Adrenal gland (tissue), 12 donors: Measurements from ENCODE around the gene CCDC57. TPM values are rescaled to one million over a fixed set of nuclear protein-coding genes. Genes with fewer than 3 reads are reported as not detected.
A peak's percentile ranks its signal among the peaks of the same experiment; 100 is the strongest.

Experiments
- DNase-seq, 7 donors: peaks; one replicate each; pipeline ENCODE4 v3.0.0-alpha.2; 2019 to 2020
- H3K27ac ChIP-seq, 5 donors: fragments of 200-600 bp; sonication (generic) in 4 of 5; 1 replicate in 3 of 5; 2 replicates in 2 of 5; pipeline versions ENCODE4 v1.5.1 to v1.8.0; 2016 to 2020; ENCODE audit warnings: mild to moderate bottlenecking in 1 of 5
- H3K27me3 ChIP-seq: fragments of 200-600 bp; 2 replicates; pipeline ENCODE4 v1.8.0; 2021
- H3K36me3 ChIP-seq, 2 donors: fragments of 200-600 bp; replicated peaks in 1 of 2; 1 replicate in 1 of 2; 2 replicates in 1 of 2; pipeline versions ENCODE4 v1.5.1 to v1.8.0; 2018 to 2022
- H3K4me1 ChIP-seq, 2 donors: fragments of 200-600 bp; replicated peaks in 1 of 2; 1 replicate in 1 of 2; 2 replicates in 1 of 2; pipeline versions ENCODE4 v1.5.1 to v1.8.0; 2018 to 2021
- H3K4me3 ChIP-seq, 4 donors: fragments of 200-600 bp; sonication (generic) in 3 of 4; one replicate each; pipeline ENCODE4 v1.5.1; 2016 to 2018
- H3K9me3 ChIP-seq, 3 donors: fragments of 200-600 bp; sonication (generic) in 1 of 3; replicated peaks in 1 of 3; 1 replicate in 2 of 3; 2 replicates in 1 of 3; pipeline versions ENCODE4 v1.5.1 to v1.8.0; 2016 to 2021
- CTCF ChIP-seq, 6 experiments: fragments of 450-650 bp in 4 of 6; fragments of 200-600 bp in 2 of 6; sonication (generic) in 1 of 6; IDR thresholded peaks; 1 replicate in 5 of 6; 2 replicates in 1 of 6; pipeline versions ENCODE4 v1.5.1 to v1.8.0; 2016 to 2021; ENCODE audit warnings: antibody characterized with exemption in 6 of 6, mild to moderate bottlenecking in 2 of 6, moderate library complexity in 1 of 6
- POLR2A ChIP-seq, 2 donors: fragments of 450-650 bp; IDR thresholded peaks; one replicate each; pipeline ENCODE4 v1.6.1; 2017; ENCODE audit warnings: antibody characterized with exemption in 2 of 2, mild to moderate bottlenecking in 2 of 2, moderate library complexity in 1 of 2
- WGBS, 4 donors: extraction: QIAGEN DNeasy Blood & Tissue Kit in 2 of 4; methylation state at CpG; one replicate each; pipeline versions ENCODE4 v1.1.5 to v1.1.7; 2013 to 2017; 5-methylcytosine and 5-hydroxymethylcytosine counted together
- intact Hi-C, 2 donors: fragments of 100-400 bp; cut with DNase I; formaldehyde crosslinking; loops; one replicate each; pipeline versions ENCODE4 v1.14.1 to v1.15.0; 2022 to 2023
- polyA plus RNA-seq, 3 donors: library from polyadenylated mRNA; stranded (reverse); fragments of 200-250 nt in 2 of 3; fragments of 350-450 nt in 1 of 3; fragmentation: Illumina TruSeq in 1 of 3; extraction: RNeasy Lipid Tissue Mini Kit (QIAGEN cat#74804) in 1 of 3; gene quantifications; one replicate each; pipeline ENCODE4 v1.2.3, GENCODE V29; 2013 to 2014
- total RNA-seq, 9 donors: library from RNA; depleted of rRNA in 4 of 9; stranded (reverse); fragments of >200 nt in 4 of 9; fragments of 120-200 nt in 1 of 9; fragmentation: NEBNext Ultra II Directional in 1 of 9; extraction: Animal tissue kit (Norgen Biotek cat#: 25700) in 1 of 9; gene quantifications; one replicate each; pipeline versions ENCODE4 v1.1.0 to v1.2.4, GENCODE V29; 2013 to 2023
- donor health status: healthy with polysubstance abuse.
- donor health status: Bipolar disorder and iron deficiency.
- donor health status: DM: yes; HTN: yes; CAD: no.
- donor health status: DM: no; HTN: no; CAD: no.
- donor health status: DM: no; HTN: no; CAD: no.
- donor health status: DM: yes; HTN: yes; CAD: no.

CCDC57 gene
- total and polyA plus RNA-seq, 12 donors: 7.1 to 275 (median 28.8) TPM

DNA sequence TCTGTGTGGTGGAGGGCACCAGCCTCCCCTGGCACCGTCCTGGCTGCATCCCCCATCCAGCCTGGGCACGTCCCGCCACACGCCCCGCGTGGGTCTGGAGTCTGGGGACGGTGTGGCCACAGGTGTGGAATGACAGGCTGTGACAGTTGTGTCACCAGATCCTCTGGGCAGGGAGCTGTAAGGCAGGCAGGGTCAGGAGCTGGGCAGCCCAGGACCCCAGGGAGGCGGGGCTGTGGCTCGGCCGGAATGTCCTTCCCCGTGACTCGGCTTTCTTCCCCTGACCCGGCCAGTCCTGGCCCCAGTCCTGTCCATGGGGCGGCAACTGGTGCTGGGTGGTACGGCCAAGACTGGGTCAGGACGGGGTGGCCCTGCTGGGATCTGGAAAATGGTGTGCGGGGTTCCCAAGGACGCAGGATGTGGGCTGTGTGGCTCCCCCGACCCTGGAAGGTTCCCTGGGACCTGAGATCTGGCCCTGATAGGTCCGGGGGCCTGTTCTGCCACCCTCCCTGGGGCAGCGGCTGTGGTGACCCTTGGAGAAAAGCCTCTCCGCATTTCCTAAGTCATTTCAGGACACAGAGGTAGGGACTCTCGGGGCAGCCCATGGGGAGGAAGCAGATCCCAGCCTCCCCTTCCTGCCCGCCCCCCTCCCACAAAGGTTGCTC is 12.9 kb upstream of the CCDC57 start:
- 68 to 89% (median 80%) methylated on average over 5 to 24 of the region's 24 CpGs for WGBS, 4 donors
- Histone ChIP-seq H3K27ac (no peak overlapping the region), H3K4me1 (peaks cover 0 to 6% of the 10 kb centered on the region in 2 donors), H3K4me3 (no peak overlapping the region), H3K36me3 (no peaks in the 10 kb centered on the region), H3K9me3 (no peaks in the 10 kb centered on the region), H3K27me3 (no peaks in the 10 kb centered on the region)
- intact Hi-C loops: no loop called here
- TF ChIP-seq CTCF (IDR thresholded peaks at IDR 0.05): no peak
- TF ChIP-seq POLR2A (IDR thresholded peaks at IDR 0.05): no peak
- peak in 2 of 7 donors; percentile 23 to 50 for DNase-seq

DNA sequence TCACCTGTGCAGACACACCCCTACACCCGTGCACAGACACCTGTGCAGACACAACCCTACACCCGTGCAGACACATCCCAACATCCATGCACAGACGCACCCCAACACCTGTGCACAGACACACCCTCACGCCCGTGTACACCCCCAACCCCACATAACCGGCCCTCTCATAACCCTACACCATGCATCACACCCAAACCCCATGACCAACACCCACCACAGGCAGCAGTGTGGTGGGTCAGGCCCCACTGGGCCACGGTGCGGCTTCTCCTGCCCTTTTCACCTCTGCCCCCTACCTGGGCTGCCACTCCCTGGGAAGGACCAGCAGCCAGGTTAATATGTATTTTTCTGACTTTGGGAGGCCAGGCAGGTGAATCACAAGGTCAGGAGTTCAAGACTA is 12.0 kb upstream of the CCDC57 start:
- no peaks in the 10 kb centered on the region for H3K27me3 ChIP-seq
- WGBS, 4 donors: 71 to 82% (median 76%) methylated on average over 3 to 8 of the region's 8 CpGs
- intact Hi-C loops: no loop called here
- no peaks in the 10 kb centered on the region for H3K9me3 ChIP-seq
- H3K27ac ChIP-seq: no peak overlapping the region
- H3K4me1 ChIP-seq: no peaks in the 10 kb centered on the region
- H3K36me3 ChIP-seq: no peaks in the 10 kb centered on the region
- no peak overlapping the region for H3K4me3 ChIP-seq
- peak in 1 of 7 donors; percentile 8 for DNase-seq
- TF ChIP-seq CTCF (IDR thresholded peaks at IDR 0.05): no peak
- no peak for TF ChIP-seq POLR2A (IDR thresholded peaks at IDR 0.05)

DNA sequence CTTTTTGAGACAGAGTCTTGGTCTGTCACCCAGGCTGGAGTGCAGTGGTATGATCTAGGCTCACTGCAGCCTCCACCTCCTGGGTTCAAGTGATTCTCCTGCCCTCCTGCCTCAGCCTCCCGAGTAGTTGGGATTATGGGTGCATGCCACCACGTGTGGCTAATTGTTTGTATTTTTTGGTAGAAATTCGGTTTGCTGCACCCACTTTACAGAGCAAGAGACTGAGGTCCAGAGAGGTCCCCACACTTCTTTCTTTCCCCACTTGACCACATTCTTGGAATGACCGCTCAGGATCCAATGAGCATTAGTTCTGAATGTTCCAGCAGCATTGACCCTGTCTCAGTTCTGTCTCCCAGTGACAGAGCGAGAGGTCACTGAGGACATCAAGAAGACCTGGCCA is 10.9 kb upstream of the CCDC57 start:
- WGBS, 4 donors: 71 to 86% (median 80%) methylated on average over 5 of the region's 5 CpGs
- no peak for TF ChIP-seq POLR2A (IDR thresholded peaks at IDR 0.05)
- TF ChIP-seq CTCF (IDR thresholded peaks at IDR 0.05): no peak
- Histone ChIP-seq H3K27me3 (no peaks in the 10 kb centered on the region), H3K4me3 (no peak overlapping the region), H3K9me3 (no peaks in the 10 kb centered on the region), H3K27ac (no peak overlapping the region), H3K36me3 (no peaks in the 10 kb centered on the region), H3K4me1 (no peaks in the 10 kb centered on the region)
- no peak for DNase-seq
- intact Hi-C loops: no loop called here

DNA sequence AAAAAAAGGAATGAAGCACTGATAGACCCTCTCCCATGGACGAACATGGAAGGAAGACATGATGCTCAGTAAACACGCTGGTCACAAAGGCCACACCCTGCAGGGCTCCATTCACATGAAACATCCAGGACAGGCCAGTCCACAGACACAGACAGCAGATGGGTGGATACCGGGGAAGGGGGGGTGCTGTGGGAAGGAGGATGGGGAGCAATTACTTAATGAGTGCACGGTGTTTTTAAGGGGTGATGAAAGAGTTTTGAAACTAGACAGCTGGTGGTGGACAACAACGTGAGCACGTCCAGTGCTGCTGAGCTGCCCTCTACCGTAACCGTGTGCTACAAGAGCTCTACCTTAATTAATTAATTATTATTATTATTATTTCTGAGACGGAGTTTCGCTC is 10.2 kb upstream of the CCDC57 start:
- intact Hi-C loops: no loop called here
- WGBS, 4 donors: 66 to 73% (median 71%) methylated on average over 10 of the region's 10 CpGs
- Histone ChIP-seq H3K9me3 (no peaks in the 10 kb centered on the region), H3K4me1 (peaks cover 2% of the 10 kb centered on the region in 2 donors), H3K4me3 (no peak overlapping the region), H3K36me3 (no peaks in the 10 kb centered on the region), H3K27me3 (no peaks in the 10 kb centered on the region), H3K27ac (no peak overlapping the region)
- TF ChIP-seq POLR2A (IDR thresholded peaks at IDR 0.05) (no peak), CTCF (IDR thresholded peaks at IDR 0.05) (no peak)
- no peak for DNase-seq
